RPMI8226 (cell line): Measurements from ENCODE around the gene HEG1.

Experiments
- DNase-seq: peaks from one replicate; pipeline ENCODE4 v3.0.0-alpha.2; 2015

HEG1 gene

DNA sequence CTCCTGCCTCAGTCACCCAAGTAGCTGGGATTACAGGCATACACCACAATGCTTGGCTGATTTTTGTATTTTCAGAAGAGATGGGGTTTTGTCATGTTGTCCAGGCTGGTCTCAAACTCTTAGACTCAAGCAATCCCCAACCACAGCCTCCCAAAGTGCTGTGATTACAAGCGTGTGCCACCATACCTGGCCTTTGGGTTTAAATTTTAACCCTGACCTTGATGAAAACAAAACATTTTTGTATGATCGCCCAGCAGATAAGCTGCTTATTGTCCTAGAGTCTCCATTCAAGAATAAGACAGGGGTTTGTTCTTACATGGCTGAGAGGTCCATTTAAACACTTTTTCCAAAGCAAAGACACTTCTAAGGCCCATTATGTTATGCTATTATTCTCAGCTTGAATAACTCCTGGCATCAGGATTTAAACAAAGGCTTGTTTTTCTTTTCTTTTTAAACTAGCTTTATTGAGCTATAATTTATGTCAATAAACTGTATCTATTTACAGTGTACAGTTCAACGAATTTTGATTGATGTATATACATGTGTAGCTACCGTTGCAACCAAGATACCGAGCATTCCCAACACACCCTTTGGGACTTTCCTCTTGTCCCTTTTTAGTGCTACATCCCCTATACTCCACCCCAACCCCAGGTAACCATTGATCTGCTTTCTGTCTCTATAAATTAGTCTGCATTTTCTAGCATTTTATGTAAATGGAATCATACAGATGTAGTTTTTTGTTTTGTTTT lies 119.8 kb downstream of the HEG1 start:
- DNase-seq, result no peak

DNA sequence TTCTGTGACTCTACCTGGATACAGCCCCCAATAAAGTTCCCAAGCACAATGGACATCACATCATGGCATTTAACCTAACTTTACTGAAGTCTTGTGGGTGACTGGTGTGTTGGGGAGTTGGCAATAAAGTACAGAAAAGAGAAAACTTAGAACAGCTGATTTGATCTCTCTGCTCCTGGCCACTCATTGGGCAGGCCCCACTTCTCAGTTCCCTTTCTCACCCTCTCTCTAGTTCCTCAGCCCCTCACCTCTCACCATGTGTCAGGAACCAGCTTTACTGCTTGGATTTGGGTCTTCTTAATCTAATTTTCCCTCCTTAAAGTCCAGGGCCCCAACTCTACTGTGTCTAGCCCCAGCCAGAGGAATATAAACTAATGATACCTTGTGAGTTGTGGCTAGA lies 120.5 kb downstream of the HEG1 start:
- DNase-seq, result peak; percentile 14

DNA sequence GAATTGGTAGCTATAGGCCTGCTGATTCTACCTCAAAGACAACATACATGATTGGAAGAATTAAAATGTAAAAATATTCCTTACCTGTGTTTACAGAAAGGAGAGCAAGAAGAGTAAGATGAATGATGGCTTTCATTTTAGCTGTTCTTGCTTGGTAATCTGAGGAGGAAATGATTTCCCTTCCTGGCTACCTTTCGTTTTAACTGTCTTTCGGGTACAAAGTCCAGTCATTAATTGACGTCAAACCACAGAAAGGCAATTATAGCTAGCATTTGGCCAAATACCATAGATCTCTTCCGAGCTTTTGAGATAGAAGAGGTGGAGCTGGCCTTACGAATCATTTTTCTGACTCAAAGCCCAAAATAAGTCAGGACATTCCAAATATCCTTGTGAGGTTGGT lies 121.2 kb downstream of the HEG1 start, which contains the start of gene MUC13:
Gene MUC13 (minus strand): TSS at position 175 of the 400 bp plus-strand sequence. CDS start 39 bp downstream, at position 136.
- no peak for DNase-seq

DNA sequence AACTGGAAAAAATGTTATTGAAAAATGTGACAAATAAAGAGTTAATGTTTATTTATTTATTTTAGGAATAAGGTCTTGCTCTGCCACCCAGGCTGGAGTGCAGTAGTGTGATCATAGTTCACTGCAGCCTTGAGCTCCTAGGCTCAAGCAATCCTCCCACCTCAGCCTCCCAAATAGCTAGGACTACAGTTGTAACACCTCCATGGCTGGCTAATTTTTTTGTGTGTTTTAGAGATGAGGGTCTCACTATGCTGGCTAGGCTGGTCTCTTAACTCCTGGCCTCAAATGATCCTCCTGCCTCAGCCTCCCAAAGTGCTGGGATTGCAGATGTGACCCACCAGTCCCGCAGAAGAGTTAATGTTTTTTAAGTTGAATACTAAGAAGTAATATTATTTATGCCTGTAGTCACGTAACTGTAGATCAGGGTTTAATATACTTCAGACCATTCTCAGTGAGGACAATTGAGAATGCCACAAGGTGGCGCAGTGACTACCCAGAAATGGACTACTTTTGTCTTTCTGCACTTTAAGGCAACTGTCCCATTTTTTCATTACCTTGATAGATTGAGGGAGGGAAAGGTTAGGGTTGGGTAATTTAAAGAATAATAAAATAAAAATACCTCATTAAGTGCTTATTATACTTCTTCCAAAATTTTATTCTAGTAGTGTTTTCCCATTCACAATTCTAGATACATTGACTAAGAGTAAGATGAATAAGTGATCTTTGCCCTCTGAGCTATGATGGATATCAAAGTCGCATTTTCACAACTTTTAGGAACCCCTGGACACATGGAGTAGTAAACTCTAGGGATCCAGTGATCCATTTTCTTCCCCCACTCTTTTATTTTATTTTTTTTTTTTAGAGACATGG lies 127.2 kb downstream of the HEG1 start:
- DNase-seq, result peak; percentile 76

DNA sequence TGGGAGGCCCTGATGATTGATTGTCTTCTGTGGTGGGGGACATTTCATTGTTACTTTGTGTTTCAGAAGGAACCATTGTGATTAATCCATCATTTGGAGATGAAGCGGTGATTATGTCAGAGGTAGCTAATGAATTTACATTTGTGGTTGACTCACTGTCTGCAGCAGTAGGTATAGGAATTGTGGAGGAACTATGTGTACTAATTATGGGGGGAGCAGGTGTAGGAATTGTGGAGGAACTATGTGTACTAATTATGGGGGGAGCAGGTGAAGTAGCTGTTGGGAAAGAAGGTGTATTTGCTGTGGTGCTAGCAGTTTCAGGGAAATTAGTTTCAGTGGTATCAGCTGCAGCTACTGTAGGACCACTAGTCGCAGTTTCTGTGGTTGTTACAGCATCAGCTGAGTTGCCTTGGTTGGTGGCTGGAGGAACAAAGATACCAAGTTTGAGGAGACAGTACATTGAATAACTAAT lies 128.2 kb downstream of the HEG1 start:
- no peak for DNase-seq

DNA sequence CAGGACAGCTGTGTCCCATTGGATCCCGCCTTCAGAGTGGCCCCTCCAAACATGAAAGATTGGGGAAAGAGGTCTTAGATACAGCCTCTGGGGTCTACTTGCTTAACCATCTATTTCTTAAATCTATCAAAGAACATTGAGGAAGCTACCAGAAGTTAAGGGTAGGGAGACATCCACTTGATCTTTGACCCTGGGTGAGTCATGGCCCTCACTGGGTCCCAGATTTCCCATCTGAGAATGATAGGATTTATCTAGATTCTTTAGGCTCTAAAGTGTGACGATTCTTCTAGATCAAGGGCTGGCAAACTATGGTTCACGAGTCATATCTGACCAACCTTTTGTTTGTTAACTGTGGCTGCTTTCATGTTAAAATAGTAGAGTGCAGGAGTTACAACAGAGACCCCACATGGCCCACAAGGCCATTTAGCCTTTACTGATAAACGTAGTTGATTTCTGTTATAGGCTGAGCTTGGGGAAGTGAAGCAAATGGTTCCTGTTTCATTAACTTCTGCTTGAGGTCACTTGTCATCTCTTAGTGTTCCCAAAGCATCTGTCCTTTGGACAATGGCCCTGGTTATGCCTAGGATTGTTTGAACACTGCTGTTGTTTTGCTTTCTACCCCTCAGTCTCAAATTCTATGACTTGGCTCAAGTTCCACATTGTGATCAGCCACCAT lies 129.2 kb downstream of the HEG1 start:
- no peak for DNase-seq

DNA sequence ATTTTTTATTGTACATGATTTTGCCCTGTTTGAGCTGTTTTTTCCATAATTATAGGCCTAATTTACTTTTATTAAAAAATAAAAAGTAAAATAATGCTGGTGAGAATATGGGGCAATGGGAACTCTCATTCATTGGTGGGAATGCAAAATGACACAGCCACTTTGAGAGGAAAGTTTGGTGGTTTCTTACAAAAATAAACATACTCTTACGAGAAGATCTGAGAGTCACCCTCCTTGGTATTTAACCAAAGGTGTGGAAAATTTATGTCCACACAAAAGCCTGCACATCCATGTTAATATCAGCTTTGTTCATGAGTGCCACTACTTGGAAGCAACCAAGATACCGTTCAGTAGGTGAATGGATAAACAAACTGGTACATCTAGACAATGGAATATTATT lies 131.1 kb downstream of the HEG1 start:
- DNase-seq, result no peak

DNA sequence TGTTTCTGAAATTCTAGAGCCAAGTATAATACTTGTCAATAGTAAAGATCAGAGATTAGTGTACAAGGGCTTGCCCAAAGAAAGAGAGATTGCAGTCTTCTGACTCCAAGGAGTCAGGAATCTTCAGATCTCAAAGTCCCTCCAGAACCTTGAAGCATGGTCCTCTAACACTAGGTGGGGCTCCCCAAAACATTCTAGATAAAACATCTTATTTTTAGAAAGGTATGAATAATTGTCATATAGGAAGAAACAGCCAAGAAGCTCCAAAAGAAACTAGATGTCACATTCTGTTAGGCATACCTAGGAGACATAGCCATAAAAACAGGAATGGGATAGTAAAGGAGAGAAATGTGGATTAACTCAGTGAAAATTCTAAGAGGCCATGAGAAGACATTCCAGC lies 132.0 kb downstream of the HEG1 start:
- DNase-seq, result no peak

DNA sequence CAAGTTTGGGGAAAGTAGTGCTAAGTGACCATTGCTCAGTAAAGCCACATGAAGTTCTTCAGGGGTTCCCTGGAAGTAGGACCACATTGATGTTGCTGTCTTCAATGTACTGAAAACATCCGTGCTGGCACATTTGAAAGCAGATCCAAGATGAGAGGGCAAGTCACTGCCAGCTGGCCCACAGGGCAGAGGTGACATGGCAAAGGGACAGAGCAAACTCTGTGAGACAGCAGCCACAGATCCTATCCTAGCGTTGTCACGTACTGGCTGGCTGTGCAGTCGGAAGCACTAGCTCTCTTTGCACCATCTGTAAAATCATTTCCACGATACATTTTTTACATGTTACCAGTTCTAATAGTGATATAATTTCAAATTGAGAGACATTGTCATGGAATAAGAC lies 135.1 kb downstream of the HEG1 start:
- DNase-seq, result no peak

DNA sequence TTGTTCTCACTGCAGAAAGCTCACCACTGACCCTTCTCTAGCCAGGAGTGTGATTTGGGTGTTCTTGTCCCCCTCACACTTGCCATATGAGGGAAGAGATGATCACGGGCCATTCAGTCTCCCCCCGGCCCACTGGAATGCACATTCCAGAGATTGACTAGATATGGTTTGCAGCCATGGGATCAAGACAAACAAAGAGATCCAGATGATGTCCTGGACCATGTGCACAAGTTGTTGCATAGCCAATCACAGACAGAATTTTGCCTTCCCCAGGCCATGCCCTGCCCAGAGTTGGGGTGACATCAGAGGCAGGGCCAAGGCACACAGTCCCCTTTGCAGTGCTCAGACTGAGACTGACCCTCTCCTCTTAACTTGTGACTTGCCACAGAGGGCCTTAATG lies 136.0 kb downstream of the HEG1 start:
- DNase-seq, result no peak

DNA sequence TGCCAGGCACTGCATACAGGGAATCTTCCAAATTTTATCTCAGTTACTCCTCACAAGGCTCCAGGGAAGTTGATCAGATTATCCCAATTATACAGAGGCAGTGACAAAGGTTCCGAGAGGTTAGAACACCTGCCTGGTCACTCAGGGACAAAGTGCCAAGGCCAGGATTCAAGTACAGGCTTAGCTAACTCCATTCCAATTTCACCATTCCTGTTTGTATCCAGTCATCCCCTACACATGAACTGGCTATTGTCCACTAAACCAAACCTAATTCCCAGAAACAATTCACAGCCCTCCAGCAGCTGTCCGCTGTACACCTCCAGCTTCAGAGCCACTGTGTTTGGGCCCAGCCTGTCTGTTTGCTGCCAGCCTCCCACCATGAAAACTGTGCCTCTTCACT lies 137.3 kb downstream of the HEG1 start:
- DNase-seq, result no peak

DNA sequence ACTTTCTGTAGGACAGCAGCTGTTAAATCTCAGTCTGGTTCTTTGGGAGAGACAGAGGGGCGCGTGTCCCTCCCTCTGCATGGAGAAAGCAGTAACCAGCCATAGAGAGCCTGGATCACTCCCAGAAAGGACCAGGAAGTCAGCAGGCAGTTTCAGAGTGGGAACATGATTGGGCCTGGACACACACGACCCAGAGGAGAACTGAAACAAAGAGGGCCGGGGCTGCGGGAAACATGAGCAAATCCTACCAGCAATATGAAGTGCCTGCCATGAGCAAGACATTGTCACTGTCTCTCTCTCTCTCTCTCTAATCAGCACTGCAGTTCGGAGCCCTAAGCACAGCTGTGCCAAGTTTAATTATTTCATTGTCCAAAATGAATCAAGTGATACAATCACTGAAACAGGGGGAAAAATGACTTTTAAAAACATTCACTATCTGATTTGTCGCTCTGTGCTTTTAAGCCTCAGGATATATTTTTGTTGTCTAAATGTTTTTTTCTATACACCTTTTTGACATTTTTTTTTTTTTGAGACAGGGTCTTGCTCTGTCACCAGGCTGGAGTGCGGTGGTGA lies 138.9 kb downstream of the HEG1 start:
- no peak for DNase-seq
